IMR-90 (cell line): ENCODE results near the gene MAPK9. TPM values are rescaled to one million over a fixed set of nuclear protein-coding genes. Genes with fewer than 3 reads are reported as not detected.

Source experiments
- ATAC-seq: fragments of 200-7000 bp; cut with Tn5 transposase; 2 replicates; pipeline ENCODE4 v1.9.1; 2020; ENCODE audit warnings: low read depth, mild to moderate bottlenecking, moderate library complexity
- BruUV-seq: library from RNA; stranded (reverse); fragments of 400-500 nt; replicated peaks from 2 replicates; lab custom pipeline; 2021; lab: Mats Ljungman, UMichigan
- CTCF ChIA-PET: fragments of 300-600 bp; formaldehyde crosslinking; extraction: SDS; loops from one replicate; lab custom pipeline; 2021; ENCODE audit warnings: antibody characterized with exemption; lab: Yijun Ruan, JAX
- POLR2A ChIA-PET: fragments of 300-600 bp; sonication (Branson Sonifier 250); formaldehyde crosslinking; loops from one replicate; lab custom pipeline; 2022; ENCODE audit warnings: antibody characterized with exemption; ENCODE audit not compliant: unreplicated experiment; lab: Charles Lee
- DNase-seq: peaks from one replicate; pipeline ENCODE4 v3.0.0; 2013
- H2AFZ ChIP-seq: replicated peaks from 2 replicates; pipeline ENCODE3; 2013; ENCODE audit warnings: low read length, mild to moderate bottlenecking; ENCODE audit not compliant: poor library complexity
- H2AK5ac ChIP-seq: 2 replicates; pipeline ENCODE4 v1.6.1; 2013; ENCODE audit warnings: low read depth, low read length, inconsistent platforms
- H2AK9ac ChIP-seq: replicated peaks from 2 replicates; pipeline ENCODE3; 2013; ENCODE audit warnings: mild to moderate bottlenecking, low read depth, low read length, moderate library complexity; ENCODE audit not compliant: poor library complexity
- H2BK120ac ChIP-seq: 2 replicates; pipeline ENCODE4 v1.6.1; 2013; ENCODE audit warnings: low read depth, low read length, inconsistent platforms
- H2BK15ac ChIP-seq: 3 replicates; pipeline ENCODE4 v1.6.1; 2013; ENCODE audit warnings: low read depth, low read length, inconsistent platforms
- H2BK20ac ChIP-seq: 2 replicates; pipeline ENCODE4 v1.6.1; 2013; ENCODE audit warnings: low read depth, mild to moderate bottlenecking, inconsistent platforms, low read length, moderate library complexity
- H2BK5ac ChIP-seq: 2 replicates; pipeline ENCODE4 v1.6.1; 2013; ENCODE audit warnings: mild to moderate bottlenecking, low read depth, low read length, inconsistent platforms; ENCODE audit not compliant: poor library complexity, severe bottlenecking
- H3K14ac ChIP-seq: replicated peaks from 2 replicates; pipeline ENCODE4 v1.6.1; 2013; ENCODE audit warnings: low read depth, low read length, inconsistent platforms
- H3K18ac ChIP-seq: 2 replicates; pipeline ENCODE4 v1.6.1; 2013; ENCODE audit warnings: low read depth, low read length, control low read depth
- H3K23ac ChIP-seq: 2 replicates; pipeline ENCODE4 v1.6.1; 2013; ENCODE audit warnings: low read depth, low read length, inconsistent platforms
- H3K27ac ChIP-seq: 2 replicates; pipeline ENCODE4 v1.5.1; 2013; ENCODE audit warnings: mild to moderate bottlenecking, control low read depth, low read length; ENCODE audit not compliant: insufficient read depth
- H3K27me3 ChIP-seq: 2 replicates; pipeline ENCODE4 v1.6.1; 2013; ENCODE audit warnings: low read length; ENCODE audit not compliant: control insufficient read depth, insufficient read depth
- H3K36me3 ChIP-seq: 2 replicates; pipeline ENCODE4 v1.6.1; 2013; ENCODE audit warnings: low read length, mixed read lengths; ENCODE audit not compliant: control insufficient read depth, insufficient read depth
- H3K4ac ChIP-seq: 2 replicates; pipeline ENCODE4 v1.6.1; 2013; ENCODE audit warnings: low read depth, low read length, inconsistent platforms
- H3K4me1 ChIP-seq: 2 replicates; pipeline ENCODE4 v1.6.1; 2013; ENCODE audit warnings: low read length, mixed read lengths; ENCODE audit not compliant: control insufficient read depth, insufficient read depth
- H3K4me2 ChIP-seq: 2 replicates; pipeline ENCODE4 v1.6.1; 2013; ENCODE audit warnings: low read depth, mild to moderate bottlenecking, control low read depth, low read length, moderate library complexity
- H3K4me3 ChIP-seq: 2 replicates; pipeline ENCODE4 v1.5.1; 2013; ENCODE audit warnings: low read depth, mild to moderate bottlenecking, control low read depth, low read length, moderate library complexity; ENCODE audit not compliant: insufficient read depth
- H3K56ac ChIP-seq: 2 replicates; pipeline ENCODE4 v1.6.1; 2013; ENCODE audit warnings: low read length, inconsistent platforms; ENCODE audit not compliant: insufficient read depth; ENCODE audit errors: extremely low read depth
- H3K79me1 ChIP-seq, 2 experiments: 2 replicates each; pipeline ENCODE4 v1.6.1; 2013; ENCODE audit warnings: low read length in 2 of 2, inconsistent platforms in 1 of 2, low read depth in 1 of 2
- H3K9ac ChIP-seq: 2 replicates; pipeline ENCODE4 v1.6.1; 2013; ENCODE audit warnings: low read depth, low read length, control low read depth
- H3K9me1 ChIP-seq: 2 replicates; pipeline ENCODE4 v1.6.1; 2013; ENCODE audit warnings: low read length, inconsistent platforms; ENCODE audit not compliant: insufficient read depth
- H3K9me3 ChIP-seq: 2 replicates; pipeline ENCODE4 v1.6.1; 2013; ENCODE audit warnings: low read length; ENCODE audit not compliant: control insufficient read depth, insufficient read depth
- H4K20me1 ChIP-seq: 2 replicates; pipeline ENCODE4 v1.6.1; 2013; ENCODE audit warnings: low read length, inconsistent platforms; ENCODE audit not compliant: insufficient read depth
- H4K5ac ChIP-seq: 2 replicates; pipeline ENCODE4 v1.6.1; 2013; ENCODE audit warnings: mild to moderate bottlenecking, low read depth, low read length, control low read depth
- H4K8ac ChIP-seq, 2 experiments: 2 replicates each; pipeline ENCODE4 v1.6.1; 2013; ENCODE audit warnings: low read depth in 2 of 2, low read length in 2 of 2, control low read depth in 1 of 2, inconsistent platforms in 1 of 2
- H4K91ac ChIP-seq: 2 replicates; pipeline ENCODE4 v1.6.1; 2013; ENCODE audit warnings: low read depth, low read length, inconsistent platforms; ENCODE audit not compliant: insufficient read depth
- BHLHE40 ChIP-seq: fragments of 150-350 bp; IDR thresholded peaks from 2 replicates; pipeline ENCODE4 v1.6.1; 2016; ENCODE audit warnings: mild to moderate bottlenecking, low read depth, low read length
- CEBPB ChIP-seq: IDR thresholded peaks from 2 replicates; pipeline ENCODE4 v1.6.1; 2012; ENCODE audit warnings: low read depth, low read length, improper control_type of control experiment
- MAFK ChIP-seq: IDR thresholded peaks from 2 replicates; pipeline ENCODE4 v1.6.1; 2012; ENCODE audit warnings: low read depth, low read length, improper control_type of control experiment
- MAZ ChIP-seq: IDR thresholded peaks from 2 replicates; pipeline ENCODE4 v1.6.1; 2012; ENCODE audit warnings: low read depth, mild to moderate bottlenecking, low read length, improper control_type of control experiment, moderate library complexity, borderline replicate concordance
- MXI1 ChIP-seq: IDR thresholded peaks from 2 replicates; pipeline ENCODE4 v1.6.1; 2012; ENCODE audit warnings: low read depth, mild to moderate bottlenecking, low read length, moderate library complexity, borderline replicate concordance
- NFE2L2 ChIP-seq: fragments of 150-350 bp; IDR thresholded peaks from 2 replicates; pipeline ENCODE4 v1.6.1; 2016; ENCODE audit warnings: low read depth, mild to moderate bottlenecking, low read length
- RAD21 ChIP-seq: IDR thresholded peaks from 2 replicates; pipeline ENCODE4 v1.6.1; 2012; ENCODE audit warnings: low read length, improper control_type of control experiment
- RCOR1 ChIP-seq: IDR thresholded peaks from 2 replicates; pipeline ENCODE4 v1.6.1; 2012; ENCODE audit warnings: mild to moderate bottlenecking, low read length, improper control_type of control experiment; ENCODE audit not compliant: insufficient replicate concordance
- RFX5 ChIP-seq: IDR thresholded peaks from 2 replicates; pipeline ENCODE4 v1.8.0; 2012; ENCODE audit warnings: low read depth, mild to moderate bottlenecking, low read length, moderate library complexity
- SMC3 ChIP-seq: fragments of 150-350 bp; IDR thresholded peaks from 2 replicates; pipeline ENCODE4 v1.6.1; 2016; ENCODE audit warnings: low read depth, mild to moderate bottlenecking, antibody characterized with exemption, low read length, moderate library complexity
- WGBS, 2 experiments: methylation state at CpG; one replicate each; pipeline versions ENCODE4 v1.1.5 to v1.1.7; 2013; ENCODE audit warnings: missing lambda C conversion rate in 2 of 2; ENCODE audit not compliant: insufficient read length in 1 of 2; ENCODE audit errors: extremely low coverage in 2 of 2; 5-methylcytosine and 5-hydroxymethylcytosine counted together
- dilution Hi-C: fragments of 300-500 bp; cut with HindIII; formaldehyde crosslinking; loops from one replicate; pipeline ENCODE4 v1.14.3; 2018; ENCODE audit warnings: low sequenced_read_pairs; ENCODE audit not compliant: unreplicated experiment
- in situ Hi-C: fragments of 300-500 bp; cut with MboI; formaldehyde crosslinking; loops from 3 replicates; pipeline ENCODE4 v1.14.3; 2019; ENCODE audit warnings: low sequenced_read_pairs, inconsistent platforms, mixed read lengths
- intact Hi-C: fragments of 100-400 bp; cut with micrococcal nuclease; formaldehyde crosslinking; loops from 2 replicates; pipeline ENCODE4 v1.10.0; 2022
- polyA plus RNA-seq, 3 experiments: library from polyadenylated mRNA; depleted of rRNA; stranded (reverse); fragments of >200 nt; gene quantifications; 2 replicates each; pipeline ENCODE4 v1.2.3, GENCODE V29; 2012; ENCODE audit warnings: low replicate concordance in 1 of 3
- total RNA-seq: library from RNA; depleted of rRNA; stranded (reverse); fragments of >200 nt; gene quantifications from 2 replicates; pipeline ENCODE4 v1.2.3, GENCODE V29; 2012
- TF ChIP-seq, protein P1 (sequence below): conservative IDR thresholded peaks from 2 replicates; pipeline ENCODE4 v1.5.1; 2012; ENCODE audit warnings: mild to moderate bottlenecking, low read depth, low read length, improper control_type of control experiment
- TF ChIP-seq, protein P2 (sequence below): fragments of 150-350 bp; IDR thresholded peaks from 2 replicates; pipeline ENCODE4 v1.6.1; 2016; ENCODE audit warnings: low read depth, mild to moderate bottlenecking, low read length, moderate library complexity, borderline replicate concordance
- TF ChIP-seq, protein P3 (sequence below): fragments of 150-350 bp; IDR thresholded peaks from 2 replicates; pipeline ENCODE4 v1.6.1; 2017; ENCODE audit warnings: mild to moderate bottlenecking, antibody characterized with exemption, low read length, low read depth

The MAPK9 gene
- total and polyA plus RNA-seq, 2 of the 4 experiments (the other 2 are of a cell fraction): 22.9 to 23.3 TPM

DNA sequence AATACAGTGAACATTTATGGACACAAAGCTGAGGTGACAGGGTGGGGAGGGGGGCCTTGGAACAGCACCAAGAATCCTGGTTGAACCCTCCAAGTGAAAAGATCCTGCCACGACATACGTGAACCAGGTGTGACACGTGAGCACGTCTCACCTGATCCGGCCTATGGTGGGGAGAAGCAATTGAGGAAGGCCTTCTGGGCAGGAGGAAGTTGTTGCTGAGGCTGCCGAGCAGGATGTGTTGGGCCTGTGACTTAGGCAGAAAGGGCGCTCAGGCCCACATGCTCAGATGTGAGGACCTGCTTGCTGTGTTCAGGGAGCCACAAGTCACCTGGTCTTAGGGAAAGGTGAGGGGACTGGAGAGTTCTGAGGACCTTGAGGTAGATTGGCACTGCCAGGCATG is 2.5 kb upstream of the MAPK9 start:
- Histone ChIP-seq H3K27ac (no peak overlapping the region), H2AFZ (no peak overlapping the region), H4K8ac (no peak overlapping the region), H3K9ac (no peak overlapping the region), H4K20me1 (peaks cover 14% of the 10 kb centered on the region), H3K56ac (no peak overlapping the region), H3K18ac (no peak overlapping the region), H4K91ac (no peak overlapping the region), H3K23ac (no peak overlapping the region), H3K4ac (no peak overlapping the region), H4K5ac (no peak overlapping the region), H2BK20ac (no peak overlapping the region), H2BK5ac (no peak overlapping the region), H2BK15ac (no peak overlapping the region), H3K14ac (no peak overlapping the region), H3K79me1 (peaks cover 19 to 29% of the 10 kb centered on the region in 2 experiments), H3K9me1 (peaks cover 5% of the 10 kb centered on the region; the same call in 1 of the 2 replicates), H3K9me3 (no peaks in the 10 kb centered on the region), H3K36me3 (no peaks in the 10 kb centered on the region), H3K4me3 (no peak overlapping the region), H2AK9ac (no peak overlapping the region), H2AK5ac (no peak overlapping the region), H3K4me1 (peaks cover 4% of the 10 kb centered on the region; the same call in 1 of the 2 replicates), H3K4me2 (no peak overlapping the region), H2BK120ac (no peak overlapping the region), H3K27me3 (no peaks in the 10 kb centered on the region)
- DNase-seq: no peak
- dilution Hi-C loops: no loop called here
- ChIA-PET POLR2A (no interaction called here), CTCF (interaction anchor here (0.8 to 3.9 kb wide), 5 partner anchors 20 to 180 kb away, joined by 3 to 27 read pairs (median 5); no protein-coding TSS in a partner anchor)
- in situ Hi-C loops: loop anchor here (5.0 kb wide), 1 partner anchor 178 kb away; no protein-coding TSS in a partner anchor
- BruUV-seq: no TSS peak
- WGBS, 2 experiments: no CpG with 5 or more reads among the region's 7 CpGs
- ATAC-seq: no peak
- TF ChIP-seq CEBPB (no peak), RCOR1 (no peak), BHLHE40 (no peak), MAZ (no peak), SMC3 (no peak), NFE2L2 (no peak), MAFK (no peak), MXI1 (no peak), RFX5 (no peak), RAD21 (no peak)
- TF ChIP-seq, protein P1, sequence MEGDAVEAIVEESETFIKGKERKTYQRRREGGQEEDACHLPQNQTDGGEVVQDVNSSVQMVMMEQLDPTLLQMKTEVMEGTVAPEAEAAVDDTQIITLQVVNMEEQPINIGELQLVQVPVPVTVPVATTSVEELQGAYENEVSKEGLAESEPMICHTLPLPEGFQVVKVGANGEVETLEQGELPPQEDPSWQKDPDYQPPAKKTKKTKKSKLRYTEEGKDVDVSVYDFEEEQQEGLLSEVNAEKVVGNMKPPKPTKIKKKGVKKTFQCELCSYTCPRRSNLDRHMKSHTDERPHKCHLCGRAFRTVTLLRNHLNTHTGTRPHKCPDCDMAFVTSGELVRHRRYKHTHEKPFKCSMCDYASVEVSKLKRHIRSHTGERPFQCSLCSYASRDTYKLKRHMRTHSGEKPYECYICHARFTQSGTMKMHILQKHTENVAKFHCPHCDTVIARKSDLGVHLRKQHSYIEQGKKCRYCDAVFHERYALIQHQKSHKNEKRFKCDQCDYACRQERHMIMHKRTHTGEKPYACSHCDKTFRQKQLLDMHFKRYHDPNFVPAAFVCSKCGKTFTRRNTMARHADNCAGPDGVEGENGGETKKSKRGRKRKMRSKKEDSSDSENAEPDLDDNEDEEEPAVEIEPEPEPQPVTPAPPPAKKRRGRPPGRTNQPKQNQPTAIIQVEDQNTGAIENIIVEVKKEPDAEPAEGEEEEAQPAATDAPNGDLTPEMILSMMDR: no peak
- TF ChIP-seq, protein P2, sequence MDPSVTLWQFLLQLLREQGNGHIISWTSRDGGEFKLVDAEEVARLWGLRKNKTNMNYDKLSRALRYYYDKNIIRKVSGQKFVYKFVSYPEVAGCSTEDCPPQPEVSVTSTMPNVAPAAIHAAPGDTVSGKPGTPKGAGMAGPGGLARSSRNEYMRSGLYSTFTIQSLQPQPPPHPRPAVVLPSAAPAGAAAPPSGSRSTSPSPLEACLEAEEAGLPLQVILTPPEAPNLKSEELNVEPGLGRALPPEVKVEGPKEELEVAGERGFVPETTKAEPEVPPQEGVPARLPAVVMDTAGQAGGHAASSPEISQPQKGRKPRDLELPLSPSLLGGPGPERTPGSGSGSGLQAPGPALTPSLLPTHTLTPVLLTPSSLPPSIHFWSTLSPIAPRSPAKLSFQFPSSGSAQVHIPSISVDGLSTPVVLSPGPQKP: no peak
- TF ChIP-seq, protein P3, sequence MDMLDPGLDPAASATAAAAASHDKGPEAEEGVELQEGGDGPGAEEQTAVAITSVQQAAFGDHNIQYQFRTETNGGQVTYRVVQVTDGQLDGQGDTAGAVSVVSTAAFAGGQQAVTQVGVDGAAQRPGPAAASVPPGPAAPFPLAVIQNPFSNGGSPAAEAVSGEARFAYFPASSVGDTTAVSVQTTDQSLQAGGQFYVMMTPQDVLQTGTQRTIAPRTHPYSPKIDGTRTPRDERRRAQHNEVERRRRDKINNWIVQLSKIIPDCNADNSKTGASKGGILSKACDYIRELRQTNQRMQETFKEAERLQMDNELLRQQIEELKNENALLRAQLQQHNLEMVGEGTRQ: no peak
- intact Hi-C loops: no loop called here
